ENCODE data around the gene EHD3.

The EHD3 gene

GRCh38 chr2:31232586-31232985 is 1.4 kb upstream of the EHD3 start:
- no peak for TF ChIP-seq CTCF (conservative IDR thresholded peaks at IDR 0.05; ENCODE audit: control insufficient read depth, insufficient read depth, low read depth, low read length)
- no peak overlapping the region for H3K4me3 ChIP-seq (ENCODE audit: control insufficient read depth, low read depth, low read length)
- DNase-seq (ENCODE audit: low read depth): no peak

GRCh38 chr2:31233231-31233630 is 721 bp upstream of the EHD3 start:
- TF ChIP-seq CTCF (conservative IDR thresholded peaks at IDR 0.05; ENCODE audit: control insufficient read depth, insufficient read depth, low read depth, low read length): no peak
- peak; percentile 20 for DNase-seq (ENCODE audit: low read depth)
- H3K4me3 ChIP-seq (ENCODE audit: control insufficient read depth, low read depth, low read length): no peak overlapping the region

- TF ChIP-seq CTCF (conservative IDR thresholded peaks at IDR 0.05; ENCODE audit: control insufficient read depth, insufficient read depth, low read depth, low read length): no peak
- peak overlapping the region; percentile 69 for H3K4me3 ChIP-seq (ENCODE audit: control insufficient read depth, low read depth, low read length)
- no peak for DNase-seq (ENCODE audit: low read depth)
Observed at GRCh38 chr2:31234683-31235503, 941 bp downstream of the EHD3 start.

- no peak for TF ChIP-seq CTCF (conservative IDR thresholded peaks at IDR 0.05; ENCODE audit: control insufficient read depth, insufficient read depth, low read depth, low read length)
- no peak overlapping the region for H3K4me3 ChIP-seq (ENCODE audit: control insufficient read depth, low read depth, low read length)
- DNase-seq (ENCODE audit: low read depth): peak; percentile 90
Observed at GRCh38 chr2:31235504-31235902, 1.6 kb downstream of the EHD3 start.

- no peak for TF ChIP-seq CTCF (conservative IDR thresholded peaks at IDR 0.05; ENCODE audit: control insufficient read depth, insufficient read depth, low read depth, low read length)
- DNase-seq (ENCODE audit: low read depth): no peak
- no peak overlapping the region for H3K4me3 ChIP-seq (ENCODE audit: control insufficient read depth, low read depth, low read length)
Observed at GRCh38 chr2:31236433-31237205, 2.7 kb downstream of the EHD3 start.

GRCh38 chr2:31237348-31238017 is 3.5 kb downstream of the EHD3 start:
- TF ChIP-seq CTCF (conservative IDR thresholded peaks at IDR 0.05; ENCODE audit: control insufficient read depth, insufficient read depth, low read depth, low read length): no peak
- DNase-seq (ENCODE audit: low read depth): no peak
- H3K4me3 ChIP-seq (ENCODE audit: control insufficient read depth, low read depth, low read length): no peak overlapping the region

Data from fibroblast of mammary gland (primary cell).